BLaER1 treated with 17β-estradiol and CSF1 and Interleukin-3, amounts not matched to agents 10 nM and 100 nM (cell line): ENCODE results near the gene CXorf66.

Experiments
- H3K27ac ChIP-seq, 11 experiments: shearing (Covaris generic); formaldehyde crosslinking; 2 replicates each; pipeline ENCODE4 v1.8.1; 2022
- H3K27me3 ChIP-seq, 11 experiments: shearing (Covaris generic); formaldehyde crosslinking; 2 replicates each; pipeline ENCODE4 v1.8.1; 2022
- H3K36me3 ChIP-seq, 11 experiments: shearing (Covaris generic); formaldehyde crosslinking; 2 replicates each; pipeline ENCODE4 v1.8.1; 2022
- H3K4me1 ChIP-seq, 10 experiments: shearing (Covaris generic); formaldehyde crosslinking; 2 replicates each; pipeline ENCODE4 v1.8.1; 2022
- H3K4me2 ChIP-seq, 11 experiments: shearing (Covaris generic); formaldehyde crosslinking; 2 replicates each; pipeline ENCODE4 v1.8.1; 2022
- H3K4me3 ChIP-seq, 10 experiments: shearing (Covaris generic); formaldehyde crosslinking; 2 replicates each; pipeline ENCODE4 v1.8.1; 2022
- H3K9ac ChIP-seq, 11 experiments: shearing (Covaris generic); formaldehyde crosslinking; 2 replicates each; pipeline ENCODE4 v1.8.1; 2022
- H3K9me3 ChIP-seq, 11 experiments: shearing (Covaris generic); formaldehyde crosslinking; replicated peaks in 1 of 11; 2 replicates each; pipeline ENCODE4 v1.8.1; 2022
- H4K20me1 ChIP-seq, 11 experiments: shearing (Covaris generic); formaldehyde crosslinking; 2 replicates each; pipeline ENCODE4 v1.8.1; 2022
- Cebpa-rat ChIP-seq, 11 experiments: shearing (Covaris generic); IDR thresholded peaks; 2 replicates each; pipeline ENCODE4 v1.8.1; 2022

The CXorf66 gene

DNA sequence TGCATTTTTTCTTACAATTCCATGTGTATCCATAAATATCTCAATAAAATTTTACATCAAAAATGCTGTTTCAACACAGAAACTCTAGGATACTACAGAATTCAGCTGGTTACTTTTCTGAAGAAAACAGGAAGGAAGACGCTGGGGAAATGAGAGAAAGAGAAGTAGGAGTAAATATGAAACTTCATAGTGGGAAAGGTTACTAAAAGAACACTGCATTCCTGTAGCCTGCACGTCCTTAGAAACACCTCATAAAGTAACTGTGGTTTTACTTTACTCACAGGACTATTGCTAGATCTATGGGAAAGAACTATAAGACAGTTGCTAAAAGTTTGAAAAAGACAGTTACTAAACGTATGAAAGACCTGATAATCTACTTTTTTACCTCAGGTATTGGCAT is 55.6 kb downstream of the CXorf66 start:
- peak overlapping the region in 8 of 11 experiments; percentile 1 to 61 (median 28); a peak in 12 of 22 replicates for H3K4me2 ChIP-seq
- peaks cover 0 to 40% (median 15%) of the 10 kb centered on the region in 10 experiments; a peak in 11 of 20 replicates for H3K4me1 ChIP-seq
- H4K20me1 ChIP-seq, result peaks cover 0 to 92% (median 53%) of the 10 kb centered on the region in 11 experiments; a peak in 18 of 22 replicates
- H3K4me3 ChIP-seq, result no peak overlapping the region
- H3K36me3 ChIP-seq, result peaks cover 0 to 8% (median 0%) of the 10 kb centered on the region in 11 experiments; a peak in 2 of 22 replicates
- peaks cover 83 to 100% (median 98%) of the 10 kb centered on the region in 11 experiments for H3K27me3 ChIP-seq
- no peak overlapping the region for H3K27ac ChIP-seq
- H3K9me3 ChIP-seq, result no peaks in the 10 kb centered on the region
- no peak overlapping the region for H3K9ac ChIP-seq
- no peak for TF ChIP-seq Cebpa-rat (IDR thresholded peaks at IDR 0.05)

- Histone ChIP-seq H3K27ac (no peak overlapping the region), H3K4me3 (no peak overlapping the region)
- no peak for TF ChIP-seq Cebpa-rat (IDR thresholded peaks at IDR 0.05)
Measured at GRCh38 chrX:139907078-139907477, 58.2 kb downstream of the CXorf66 start.

DNA sequence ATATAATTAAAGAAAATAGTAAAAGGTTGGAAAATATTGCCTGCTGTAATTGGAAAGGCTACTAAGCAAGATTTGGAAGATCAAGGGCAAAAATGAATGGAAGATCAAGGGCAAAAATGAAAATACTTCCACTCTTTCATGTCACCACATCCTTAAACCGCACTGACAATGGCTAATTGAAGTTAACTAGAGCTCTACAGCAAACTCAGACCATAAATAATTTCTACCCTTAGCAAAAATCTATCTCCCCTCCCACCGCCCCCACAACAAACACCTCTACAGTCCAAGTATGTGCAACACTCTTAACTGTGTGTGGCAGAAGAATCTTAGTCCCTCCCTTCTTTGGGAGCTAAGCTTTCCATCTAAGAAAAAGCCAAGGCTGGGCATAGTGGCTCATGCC is 59.6 kb downstream of the CXorf66 start:
- no peaks in the 10 kb centered on the region for H3K36me3 ChIP-seq
- no peak for TF ChIP-seq Cebpa-rat (IDR thresholded peaks at IDR 0.05)
- H4K20me1 ChIP-seq, result peaks cover 0 to 98% (median 63%) of the 10 kb centered on the region in 11 experiments; a peak in 18 of 22 replicates
- H3K4me2 ChIP-seq, result no peak overlapping the region
- H3K4me1 ChIP-seq, result peaks cover 0 to 33% (median 15%) of the 10 kb centered on the region in 10 experiments; a peak in 11 of 20 replicates
- H3K27me3 ChIP-seq, result peaks cover 92 to 100% (median 99%) of the 10 kb centered on the region in 11 experiments
- H3K9me3 ChIP-seq, result no peaks in the 10 kb centered on the region
- H3K27ac ChIP-seq, result no peak overlapping the region
- H3K4me3 ChIP-seq, result no peak overlapping the region
- no peak overlapping the region for H3K9ac ChIP-seq

More at GRCh38 chrX:139907078-139907477, 58.2 kb downstream of the CXorf66 start:
- no peak overlapping the region for H3K4me2 ChIP-seq
- no peaks in the 10 kb centered on the region for H3K9me3 ChIP-seq
- H3K27me3 ChIP-seq, result peaks cover 92 to 100% (median 99%) of the 10 kb centered on the region in 11 experiments
- peaks cover 0 to 40% (median 15%) of the 10 kb centered on the region in 10 experiments; a peak in 11 of 20 replicates for H3K4me1 ChIP-seq
- no peak overlapping the region for H3K9ac ChIP-seq
- H4K20me1 ChIP-seq, result peaks cover 0 to 93% (median 54%) of the 10 kb centered on the region in 11 experiments; a peak in 18 of 22 replicates
- no peaks in the 10 kb centered on the region for H3K36me3 ChIP-seq
